AG04450 (cell line): ENCODE measurements around the gene CEP76. TPM values are rescaled to one million over a fixed set of nuclear protein-coding genes. Genes with fewer than 3 reads are reported as not detected.

Experiments used
- CTCF ChIA-PET: fragments of 300-600, 350-600 bp; formaldehyde crosslinking; extraction: SDS; loops from one replicate; lab custom pipeline; 2022; ENCODE audit warnings: antibody characterized with exemption, inconsistent platforms; lab: Charles Lee
- POLR2A ChIA-PET: fragments of 350-600 bp; formaldehyde crosslinking; extraction: SDS; loops from one replicate; lab custom pipeline; 2021; ENCODE audit warnings: antibody characterized with exemption, inconsistent platforms; lab: Yijun Ruan, JAX
- DNase-seq: peaks from one replicate; pipeline ENCODE4 v3.0.0-alpha.2; 2011; ENCODE audit warnings: low read depth, low spot score
- H3K27ac ChIP-seq: one replicate; pipeline ENCODE4 v1.5.1; 2012; ENCODE audit warnings: low read depth, low read length, control low read depth
- H3K27me3 ChIP-seq: one replicate; pipeline ENCODE4 v1.6.0; 2012; ENCODE audit warnings: low read length; ENCODE audit not compliant: control insufficient read depth, insufficient read depth
- H3K4me3 ChIP-seq: 2 replicates; pipeline ENCODE4 v1.5.1; 2011; ENCODE audit warnings: mild to moderate bottlenecking, low read depth, low read length, control low read depth
- H3K9me3 ChIP-seq: 2 replicates; pipeline ENCODE4 v1.5.1; 2012; ENCODE audit warnings: low read length; ENCODE audit not compliant: control insufficient read depth, insufficient read depth
- polyA plus RNA-seq: library from polyadenylated mRNA; depleted of rRNA; stranded (reverse); fragments of >200 nt; gene quantifications from 2 replicates; pipeline ENCODE4 v1.2.3, GENCODE V29; 2011
- TF ChIP-seq, protein P1 (sequence below): IDR thresholded peaks from 2 replicates; pipeline ENCODE4 v1.5.1; 2011; ENCODE audit warnings: low read depth, low read length, control low read depth, inconsistent platforms

Gene CEP76
- polyA plus RNA-seq, 1 experiment = 7.6 TPM

DNA sequence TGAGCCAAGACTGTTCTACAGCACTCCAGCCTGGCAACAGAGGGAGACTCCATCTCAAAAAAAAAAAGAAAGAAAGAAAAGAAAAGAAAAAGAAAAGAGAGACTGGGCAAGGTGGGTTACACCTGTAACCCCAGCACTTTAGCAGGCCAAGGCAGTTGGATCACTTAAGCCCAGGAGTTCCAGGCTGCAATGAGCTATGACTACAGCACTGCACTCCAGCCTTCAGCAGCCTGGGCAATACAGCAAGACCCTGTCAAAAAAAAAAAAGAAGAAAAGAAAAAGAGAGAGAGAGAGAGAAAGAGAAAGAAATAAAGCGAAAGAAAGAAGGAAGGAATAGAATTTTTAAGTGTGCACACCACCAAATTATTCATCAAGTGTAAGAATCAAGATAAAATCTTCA lies 47.6 kb downstream of the CEP76 start:
- H3K27me3 ChIP-seq = no peaks in the 10 kb centered on the region
- TF ChIP-seq, protein P1, sequence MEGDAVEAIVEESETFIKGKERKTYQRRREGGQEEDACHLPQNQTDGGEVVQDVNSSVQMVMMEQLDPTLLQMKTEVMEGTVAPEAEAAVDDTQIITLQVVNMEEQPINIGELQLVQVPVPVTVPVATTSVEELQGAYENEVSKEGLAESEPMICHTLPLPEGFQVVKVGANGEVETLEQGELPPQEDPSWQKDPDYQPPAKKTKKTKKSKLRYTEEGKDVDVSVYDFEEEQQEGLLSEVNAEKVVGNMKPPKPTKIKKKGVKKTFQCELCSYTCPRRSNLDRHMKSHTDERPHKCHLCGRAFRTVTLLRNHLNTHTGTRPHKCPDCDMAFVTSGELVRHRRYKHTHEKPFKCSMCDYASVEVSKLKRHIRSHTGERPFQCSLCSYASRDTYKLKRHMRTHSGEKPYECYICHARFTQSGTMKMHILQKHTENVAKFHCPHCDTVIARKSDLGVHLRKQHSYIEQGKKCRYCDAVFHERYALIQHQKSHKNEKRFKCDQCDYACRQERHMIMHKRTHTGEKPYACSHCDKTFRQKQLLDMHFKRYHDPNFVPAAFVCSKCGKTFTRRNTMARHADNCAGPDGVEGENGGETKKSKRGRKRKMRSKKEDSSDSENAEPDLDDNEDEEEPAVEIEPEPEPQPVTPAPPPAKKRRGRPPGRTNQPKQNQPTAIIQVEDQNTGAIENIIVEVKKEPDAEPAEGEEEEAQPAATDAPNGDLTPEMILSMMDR = no peak
- no peak overlapping the region for H3K4me3 ChIP-seq
- no peaks in the 10 kb centered on the region for H3K9me3 ChIP-seq
- ChIA-PET POLR2A (no interaction called here), CTCF (no interaction called here)
- DNase-seq = no peak
- H3K27ac ChIP-seq = no peak overlapping the region

- H3K4me3 ChIP-seq = no peak overlapping the region
- CTCF ChIA-PET = interaction anchor here (1.2 kb wide), 1 partner anchor 243 kb away, joined by 3 read pairs; no protein-coding TSS in a partner anchor
- POLR2A ChIA-PET = interaction anchor here (0.6 to 1.3 kb wide), 2 partner anchors 248 to 276 kb away, joined by 4 to 6 read pairs; partner anchors contain the start of gene AFG3L2
Observed at GRCh38 chr18:12652861-12653401, 49.6 kb downstream of the CEP76 start.

DNA sequence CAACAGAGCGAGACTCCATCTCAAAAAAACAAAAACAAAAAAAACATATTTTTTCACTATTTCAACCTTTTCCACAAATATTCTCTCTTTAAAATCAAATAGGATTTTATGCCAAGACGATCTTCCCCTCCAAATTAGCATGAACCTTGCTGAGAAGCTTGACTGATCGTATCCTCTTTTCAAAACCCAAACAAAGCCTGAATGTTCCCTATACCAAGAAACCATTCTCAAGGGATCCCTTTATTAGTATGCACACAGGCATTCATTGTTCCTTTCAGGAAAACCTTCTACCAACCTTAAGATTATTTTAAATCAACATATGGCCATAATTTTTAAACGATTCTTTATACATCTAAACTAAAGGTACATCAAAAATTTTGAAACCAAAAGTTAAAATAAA lies 50.9 kb downstream of the CEP76 start:
- no peak overlapping the region for H3K27ac ChIP-seq
- no peak for DNase-seq
- TF ChIP-seq, protein P1 = no peak
- CTCF ChIA-PET = interaction anchor here (1.5 kb wide), 1 partner anchor 161 kb away, joined by 3 read pairs; no protein-coding TSS in a partner anchor
- no peaks in the 10 kb centered on the region for H3K27me3 ChIP-seq
- H3K4me3 ChIP-seq = no peak overlapping the region
- no peaks in the 10 kb centered on the region for H3K9me3 ChIP-seq
- POLR2A ChIA-PET = no interaction called here

More at GRCh38 chr18:12652861-12653401, 49.6 kb downstream of the CEP76 start:
- H3K9me3 ChIP-seq = no peaks in the 10 kb centered on the region
- H3K27me3 ChIP-seq = no peaks in the 10 kb centered on the region
- TF ChIP-seq, protein P1 = no peak
- DNase-seq = no peak
- no peak overlapping the region for H3K27ac ChIP-seq

DNA sequence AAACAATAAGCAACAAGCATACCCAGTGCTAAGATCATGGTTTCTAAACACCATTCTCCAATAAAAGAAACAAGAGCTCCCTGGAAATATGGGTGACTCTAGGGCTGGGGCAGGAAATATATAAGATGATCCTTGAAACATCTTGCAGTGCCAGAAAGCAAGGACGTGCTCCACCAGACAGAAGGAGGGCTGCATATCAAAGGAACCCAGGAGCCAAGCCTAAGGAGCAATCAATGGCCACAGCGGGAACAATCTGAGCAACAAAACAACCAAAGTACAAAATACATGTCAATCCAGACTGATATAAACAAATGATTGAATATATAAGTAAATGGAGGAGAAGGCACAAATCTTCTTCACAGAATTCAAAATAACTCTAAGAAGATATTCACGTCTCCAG lies 54.8 kb downstream of the CEP76 start:
- Histone ChIP-seq H3K27ac (no peak overlapping the region), H3K4me3 (no peak overlapping the region), H3K27me3 (no peaks in the 10 kb centered on the region), H3K9me3 (no peaks in the 10 kb centered on the region)
- TF ChIP-seq, protein P1 = no peak
- CTCF ChIA-PET = no interaction called here
- POLR2A ChIA-PET = no interaction called here
- no peak for DNase-seq

DNA sequence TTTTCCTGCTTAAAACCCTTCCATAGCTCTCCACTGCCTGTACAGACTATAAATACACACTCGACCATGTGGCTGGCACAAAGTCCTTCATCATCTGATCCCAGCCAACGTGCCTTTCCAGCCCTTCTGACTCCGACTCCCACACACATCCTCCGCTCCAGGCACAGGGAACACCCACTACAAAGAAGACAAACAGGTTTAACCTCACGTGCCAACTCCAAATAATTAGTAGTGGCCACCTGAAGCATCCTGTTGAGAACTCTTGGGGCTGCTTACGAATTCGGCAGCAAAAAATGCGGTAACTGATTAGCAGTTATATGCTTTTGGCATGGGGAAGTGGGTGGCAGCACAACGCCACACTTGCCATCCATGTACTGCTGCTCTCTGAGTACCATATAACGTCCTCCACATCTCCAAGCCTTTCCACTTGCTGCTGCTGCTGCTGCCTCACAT lies 56.7 kb downstream of the CEP76 start:
- Histone ChIP-seq H3K4me3 (no peak overlapping the region), H3K27ac (peak overlapping the region; percentile 21), H3K27me3 (no peaks in the 10 kb centered on the region), H3K9me3 (no peaks in the 10 kb centered on the region)
- DNase-seq = no peak
- ChIA-PET POLR2A (interaction anchor here (0.8 kb wide), 1 partner anchor 34 kb away, joined by 5 read pairs; no protein-coding TSS in a partner anchor), CTCF (interaction anchor here (1.9 kb wide), 1 partner anchor 254 kb away, joined by 9 read pairs; no protein-coding TSS in a partner anchor)
- TF ChIP-seq, protein P1 = no peak
